A549 (cell line): Measurements from ENCODE around the gene PGM1. TPM values are rescaled to one million over a fixed set of nuclear protein-coding genes. Genes with fewer than 3 reads are reported as not detected.

Experiments
- ATAC-seq, 2 experiments: fragments of 200-7000 bp in 1 of 2; fragments of >200 bp in 1 of 2; cut with Nextera tagmentation in 1 of 2; cut with Tn5 transposase in 1 of 2; 3 replicates each; pipeline versions ENCODE4 v1.8.0 to v1.9.1; 2018 to 2020; ENCODE audit warnings: mild to moderate bottlenecking in 1 of 2, moderate library complexity in 1 of 2
- CTCF ChIA-PET: fragments of 300-600 bp; sonication (Branson Sonifier 250); formaldehyde crosslinking; extraction: SDS; loops from one replicate; lab custom pipeline; 2021; ENCODE audit warnings: antibody characterized with exemption, inconsistent platforms; lab: Yijun Ruan, JAX
- POLR2A ChIA-PET: fragments of 350-600 bp; formaldehyde crosslinking; extraction: SDS; loops from one replicate; lab custom pipeline; 2021; ENCODE audit warnings: antibody characterized with exemption, inconsistent platforms; lab: Yijun Ruan, JAX
- DNase-seq, 2 experiments: peaks; one replicate each; pipeline versions ENCODE4 v3.0.0 to v3.0.0-alpha.2; 2011 to 2016; ENCODE audit warnings: low read depth in 1 of 2, low spot score in 1 of 2
- FAIRE-seq: peaks from 2 replicates; lab custom pipeline; 2011; peaks lifted over from hg19 to GRCh38; lab: Jason Lieb, UNC
- H3K27ac ChIP-seq, 2 experiments: fragments of >200 bp; sonication (Bioruptor Twin); formaldehyde crosslinking; 3 replicates each; pipeline ENCODE4 v1.5.1; 2016 to 2017
- H3K4me1 ChIP-seq: fragments of >200 bp; sonication (Bioruptor Twin); formaldehyde crosslinking; 3 replicates; pipeline ENCODE4 v1.6.1; 2016
- H3K4me2 ChIP-seq: fragments of >200 bp; sonication (Bioruptor Twin); formaldehyde crosslinking; 3 replicates; pipeline ENCODE4 v1.6.1; 2016
- H3K4me3 ChIP-seq: fragments of >200 bp; sonication (Bioruptor Twin); formaldehyde crosslinking; 3 replicates; pipeline ENCODE4 v1.5.1; 2016
- H3K9me3 ChIP-seq: fragments of >200 bp; sonication (Bioruptor Twin); formaldehyde crosslinking; 3 replicates; pipeline ENCODE4 v1.6.1; 2016
- ATOH8 ChIP-seq: fragments of 250-450 bp; sonication (Bioruptor Pico); IDR thresholded peaks from 2 replicates; pipeline ENCODE4 v1.5.0; 2020; ENCODE audit warnings: low read depth, mild to moderate bottlenecking, moderate library complexity
- EHF ChIP-seq: fragments of 250-450 bp; sonication (Bioruptor Pico); IDR thresholded peaks from 2 replicates; pipeline ENCODE4 v1.5.0; 2020; ENCODE audit warnings: mild to moderate bottlenecking
- GATA3 ChIP-seq: IDR thresholded peaks from 2 replicates; pipeline ENCODE4 v1.6.1; 2012; ENCODE audit warnings: borderline replicate concordance
- HOXB13 ChIP-seq: fragments of 250-450 bp; sonication (Bioruptor Pico); IDR thresholded peaks from 2 replicates; pipeline ENCODE4 v1.5.0; 2020; ENCODE audit warnings: low read depth, mild to moderate bottlenecking, moderate library complexity
- HOXB5 ChIP-seq: fragments of 250-450 bp; sonication (Bioruptor Pico); IDR thresholded peaks from 2 replicates; pipeline ENCODE4 v1.5.0; 2020; ENCODE audit warnings: mild to moderate bottlenecking, moderate library complexity
- MAFK ChIP-seq: fragments of 450-650 bp; IDR thresholded peaks from 2 replicates; pipeline ENCODE4 v1.6.1; 2014; ENCODE audit not compliant: partially characterized antibody
- PBX3 ChIP-seq: IDR thresholded peaks from 2 replicates; pipeline ENCODE4 v1.6.1; 2012
- RAD21 ChIP-seq, 2 experiments: fragments of >200 bp in 1 of 2; sonication (Bioruptor Twin) in 1 of 2; formaldehyde crosslinking in 1 of 2; IDR thresholded peaks in 1 of 2; conservative IDR thresholded peaks in 1 of 2; 2 replicates in 1 of 2; 3 replicates in 1 of 2; pipeline ENCODE4 v1.6.1; 2012 to 2018; ENCODE audit warnings: inconsistent platforms in 1 of 2
- SMC3 ChIP-seq: fragments of >200 bp; sonication (Bioruptor Twin); formaldehyde crosslinking; IDR thresholded peaks from 3 replicates; pipeline ENCODE4 v1.6.1; 2018; ENCODE audit warnings: inconsistent platforms
- TFCP2L1 ChIP-seq: fragments of 250-450 bp; sonication (Bioruptor Pico); IDR thresholded peaks from 2 replicates; pipeline ENCODE4 v1.5.0; 2021; ENCODE audit warnings: mild to moderate bottlenecking
- TP53 ChIP-seq: fragments of 250-450 bp; sonication (Bioruptor Pico); IDR thresholded peaks from 2 replicates; pipeline ENCODE4 v1.5.0; 2021; ENCODE audit warnings: mild to moderate bottlenecking, moderate library complexity
- USF2 ChIP-seq: fragments of 450-650 bp; IDR thresholded peaks from 2 replicates; pipeline ENCODE4 v1.6.1; 2014; ENCODE audit warnings: antibody characterized with exemption
- WGBS: methylation state at CpG from one replicate; pipeline ENCODE4 v1.1.6; 2017; ENCODE audit errors: missing lambda C conversion rate; 5-methylcytosine and 5-hydroxymethylcytosine counted together
- polyA plus RNA-seq, 4 experiments: library from polyadenylated mRNA; depleted of rRNA in 3 of 4; stranded (reverse); fragments of >200 nt; fragmentation: RNase III in 1 of 4; extraction: RNeasy Plus Mini Kit Qiagen cat#74134 plus additional on column Dnase treatment in 1 of 4; gene quantifications; 2 replicates in 3 of 4; 3 replicates in 1 of 4; pipeline ENCODE4 v1.2.3, GENCODE V29; 2011 to 2017
- TF ChIP-seq, protein P1 (sequence below): fragments of >200 bp; sonication (Bioruptor Twin); formaldehyde crosslinking; IDR thresholded peaks from 2 replicates; pipeline ENCODE4 v1.6.1; 2016
- TF ChIP-seq, protein P2 (sequence below): fragments of 200-600 bp; sonication (generic); IDR thresholded peaks from 2 replicates; pipeline ENCODE4 v1.6.1; 2016; ENCODE audit warnings: antibody characterized with exemption, mild to moderate bottlenecking, moderate library complexity
- TF ChIP-seq, protein P3 (sequence below): fragments of >200 bp; sonication (Bioruptor Twin); formaldehyde crosslinking; IDR thresholded peaks from 3 replicates; pipeline ENCODE4 v1.6.1; 2016

Gene PGM1
- polyA plus RNA-seq, 2 of the 4 experiments (the other 2 are of a cell fraction) = 25.5 to 50.2 TPM

DNA sequence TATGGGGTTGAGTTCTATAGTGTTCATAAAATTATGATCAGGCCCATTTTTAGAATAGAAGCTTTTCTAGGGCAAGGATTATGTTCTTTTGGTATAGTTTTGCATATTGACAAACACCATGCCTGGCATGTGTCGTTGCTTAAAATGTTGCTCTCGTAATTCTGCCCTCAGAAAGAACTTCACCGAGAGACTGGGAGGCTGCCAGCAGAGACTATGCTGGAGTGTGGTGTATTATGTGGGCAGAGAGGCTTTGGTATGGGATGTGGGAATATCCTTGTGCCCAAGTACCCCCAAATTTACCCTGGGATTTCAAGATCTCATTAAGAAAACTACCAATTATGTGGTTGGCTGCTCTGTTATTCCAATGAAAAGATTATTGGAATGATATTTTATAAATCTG is 27.9 kb downstream of the PGM1 start:
- no peak overlapping the region for H3K4me3 ChIP-seq
- TF ChIP-seq HOXB5 (CRISPR knock-in tag) = no peak
- no peak for TF ChIP-seq MAFK
- TF ChIP-seq TP53 (CRISPR knock-in tag) = no peak
- no peak for TF ChIP-seq USF2
- TF ChIP-seq, protein P1, sequence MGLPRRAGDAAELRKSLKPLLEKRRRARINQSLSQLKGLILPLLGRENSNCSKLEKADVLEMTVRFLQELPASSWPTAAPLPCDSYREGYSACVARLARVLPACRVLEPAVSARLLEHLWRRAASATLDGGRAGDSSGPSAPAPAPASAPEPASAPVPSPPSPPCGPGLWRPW = no peak
- TF ChIP-seq PBX3 = no peak
- TF ChIP-seq, all 56 proteins: peak for 0
- Histone ChIP-seq H3K27ac (no peak overlapping the region), H3K4me2 (no peak overlapping the region), H3K9me3 (no peaks in the 10 kb centered on the region), H3K4me1 (peaks cover 16% of the 10 kb centered on the region)
- ATAC-seq = no peak
- CTCF ChIA-PET = interaction anchor here (0.6 to 4.6 kb wide), 3 partner anchors 292 to 625 kb away, joined by 3 to 14 read pairs (median 5); no protein-coding TSS in a partner anchor
- 65% methylated on average over 3 of the region's 3 CpGs for WGBS
- no peak for FAIRE-seq
- DNase-seq = no peak
- POLR2A ChIA-PET = no interaction called here

- H3K9me3 ChIP-seq = no peaks in the 10 kb centered on the region
- DNase-seq = no peak
- ChIA-PET CTCF (interaction anchor here (0.6 to 4.6 kb wide), 4 partner anchors 291 to 824 kb away, joined by 3 to 14 read pairs (median 4); no protein-coding TSS in a partner anchor), POLR2A (no interaction called here)
- no peak overlapping the region for H3K4me2 ChIP-seq
- H3K4me3 ChIP-seq = no peak overlapping the region
- no peak for FAIRE-seq
- ATAC-seq = no peak
- peaks cover 16% of the 10 kb centered on the region for H3K4me1 ChIP-seq
- TF ChIP-seq SMC3 = no peak
- TF ChIP-seq, protein P2, sequence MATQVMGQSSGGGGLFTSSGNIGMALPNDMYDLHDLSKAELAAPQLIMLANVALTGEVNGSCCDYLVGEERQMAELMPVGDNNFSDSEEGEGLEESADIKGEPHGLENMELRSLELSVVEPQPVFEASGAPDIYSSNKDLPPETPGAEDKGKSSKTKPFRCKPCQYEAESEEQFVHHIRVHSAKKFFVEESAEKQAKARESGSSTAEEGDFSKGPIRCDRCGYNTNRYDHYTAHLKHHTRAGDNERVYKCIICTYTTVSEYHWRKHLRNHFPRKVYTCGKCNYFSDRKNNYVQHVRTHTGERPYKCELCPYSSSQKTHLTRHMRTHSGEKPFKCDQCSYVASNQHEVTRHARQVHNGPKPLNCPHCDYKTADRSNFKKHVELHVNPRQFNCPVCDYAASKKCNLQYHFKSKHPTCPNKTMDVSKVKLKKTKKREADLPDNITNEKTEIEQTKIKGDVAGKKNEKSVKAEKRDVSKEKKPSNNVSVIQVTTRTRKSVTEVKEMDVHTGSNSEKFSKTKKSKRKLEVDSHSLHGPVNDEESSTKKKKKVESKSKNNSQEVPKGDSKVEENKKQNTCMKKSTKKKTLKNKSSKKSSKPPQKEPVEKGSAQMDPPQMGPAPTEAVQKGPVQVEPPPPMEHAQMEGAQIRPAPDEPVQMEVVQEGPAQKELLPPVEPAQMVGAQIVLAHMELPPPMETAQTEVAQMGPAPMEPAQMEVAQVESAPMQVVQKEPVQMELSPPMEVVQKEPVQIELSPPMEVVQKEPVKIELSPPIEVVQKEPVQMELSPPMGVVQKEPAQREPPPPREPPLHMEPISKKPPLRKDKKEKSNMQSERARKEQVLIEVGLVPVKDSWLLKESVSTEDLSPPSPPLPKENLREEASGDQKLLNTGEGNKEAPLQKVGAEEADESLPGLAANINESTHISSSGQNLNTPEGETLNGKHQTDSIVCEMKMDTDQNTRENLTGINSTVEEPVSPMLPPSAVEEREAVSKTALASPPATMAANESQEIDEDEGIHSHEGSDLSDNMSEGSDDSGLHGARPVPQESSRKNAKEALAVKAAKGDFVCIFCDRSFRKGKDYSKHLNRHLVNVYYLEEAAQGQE = no peak
- TF ChIP-seq ATOH8 (CRISPR knock-in tag) = no peak
- no peak for TF ChIP-seq PBX3
- TF ChIP-seq EHF (CRISPR knock-in tag) = no peak
- TF ChIP-seq HOXB13 (CRISPR knock-in tag) = no peak
- TF ChIP-seq, protein P3, sequence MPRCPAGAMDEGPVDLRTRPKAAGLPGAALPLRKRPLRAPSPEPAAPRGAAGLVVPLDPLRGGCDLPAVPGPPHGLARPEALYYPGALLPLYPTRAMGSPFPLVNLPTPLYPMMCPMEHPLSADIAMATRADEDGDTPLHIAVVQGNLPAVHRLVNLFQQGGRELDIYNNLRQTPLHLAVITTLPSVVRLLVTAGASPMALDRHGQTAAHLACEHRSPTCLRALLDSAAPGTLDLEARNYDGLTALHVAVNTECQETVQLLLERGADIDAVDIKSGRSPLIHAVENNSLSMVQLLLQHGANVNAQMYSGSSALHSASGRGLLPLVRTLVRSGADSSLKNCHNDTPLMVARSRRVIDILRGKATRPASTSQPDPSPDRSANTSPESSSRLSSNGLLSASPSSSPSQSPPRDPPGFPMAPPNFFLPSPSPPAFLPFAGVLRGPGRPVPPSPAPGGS = no peak
- TF ChIP-seq GATA3 = no peak
- no peak for TF ChIP-seq RAD21 (conservative IDR thresholded peaks at IDR 0.05 in 1 of 2, IDR thresholded peaks at IDR 0.05 in 1 of 2)
- no peak for TF ChIP-seq USF2
- no peak for TF ChIP-seq TFCP2L1 (CRISPR knock-in tag)
- WGBS = 75% methylated on average over 6 of the region's 6 CpGs
- no peak overlapping the region for H3K27ac ChIP-seq
Measured at GRCh38 chr1:63621698-63622097, 28.5 kb downstream of the PGM1 start.
